ENCODE results near the gene NGFR.

DNA sequence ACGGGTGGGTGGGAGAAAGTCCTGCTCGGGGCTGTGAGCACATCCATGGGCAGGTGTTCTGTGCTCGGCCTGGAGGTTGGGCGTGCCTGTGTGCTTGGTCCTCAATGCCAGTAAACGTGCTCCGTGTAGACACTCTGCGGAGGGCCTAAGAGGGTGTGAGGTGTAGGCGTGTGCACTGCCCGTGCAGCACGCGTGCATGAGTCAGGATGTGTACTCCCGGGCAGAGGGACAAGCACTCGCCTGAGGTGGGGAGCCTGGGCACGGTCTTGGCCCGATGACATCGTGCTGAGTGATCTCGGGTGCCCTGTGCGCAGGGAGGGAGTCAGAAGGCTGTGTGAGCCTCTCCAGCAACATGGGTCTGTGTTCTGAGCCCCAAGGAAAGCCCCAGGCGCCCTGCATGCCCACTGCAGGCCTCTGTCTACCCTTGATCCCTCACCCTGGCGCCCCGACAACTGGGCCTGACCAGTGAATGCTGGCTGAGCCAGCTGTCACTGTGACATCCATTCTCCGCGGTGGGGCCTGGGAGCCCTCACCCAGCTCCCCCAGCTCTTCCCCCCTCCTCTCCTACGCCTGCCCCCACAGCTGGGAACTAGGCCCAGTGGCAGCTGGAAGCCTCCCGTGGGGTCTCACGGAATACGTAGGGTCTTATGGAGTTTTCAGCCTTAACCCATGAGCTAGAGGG lies 57.1 kb downstream of the NGFR start:
- no peak for TF ChIP-seq CTCF (conservative IDR thresholded peaks at IDR 0.05; ENCODE audit: low read depth, low read length)
- TF ChIP-seq EZH2phosphoT487 (IDR thresholded peaks at IDR 0.05; ENCODE audit: borderline replicate concordance, low read length) = peak; percentile 83
- no peak for TF ChIP-seq EZH2 (IDR thresholded peaks at IDR 0.05; ENCODE audit: low read length, unreplicated experiment)
